SU-DHL-6 (cell line): ENCODE measurements around the gene BICC1.

Experiments used
- H2AFZ ChIP-seq: fragments of 200-600 bp; sonication (generic); 2 replicates; pipeline ENCODE4 v1.6.1; 2014; ENCODE audit warnings: low read depth, mild to moderate bottlenecking, moderate library complexity, mixed read lengths, antibody characterized with exemption, low read length; ENCODE audit not compliant: severe bottlenecking
- H3F3A ChIP-seq: fragments of 200-600 bp; shearing (Covaris generic); 2 replicates; pipeline ENCODE4 v1.6.0; 2016; ENCODE audit warnings: antibody characterized with exemption, mild to moderate bottlenecking; ENCODE audit not compliant: insufficient read depth
- H3K27ac ChIP-seq: fragments of 200-600 bp; sonication (generic); 2 replicates; pipeline ENCODE4 v1.5.1; 2016; ENCODE audit warnings: low read depth, mild to moderate bottlenecking, low read length, moderate library complexity, mixed read lengths
- H3K27me3 ChIP-seq: fragments of 200-600 bp; sonication (generic), shearing (Covaris generic); 2 replicates; pipeline ENCODE4 v1.6.0; 2014; ENCODE audit warnings: mild to moderate bottlenecking, low read length
- H3K36me3 ChIP-seq: fragments of 200-600 bp; sonication (generic); 2 replicates; pipeline ENCODE4 v1.6.1; 2014; ENCODE audit warnings: mild to moderate bottlenecking, low read length, mixed read lengths
- H3K4me2 ChIP-seq: fragments of 300-600, 200-600 bp; shearing (Covaris generic), sonication (generic); 2 replicates; pipeline ENCODE4 v1.6.0; 2014; ENCODE audit warnings: low read length, low read depth, mild to moderate bottlenecking; ENCODE audit not compliant: poor library complexity, severe bottlenecking
- H3K4me3 ChIP-seq: fragments of 200-600 bp; sonication (generic); 2 replicates; pipeline ENCODE4 v1.5.1; 2014; ENCODE audit warnings: antibody characterized with exemption, low read length, mild to moderate bottlenecking, mixed read lengths; ENCODE audit not compliant: insufficient read depth, poor library complexity, severe bottlenecking
- H3K79me2 ChIP-seq: fragments of 200-600 bp; sonication (generic); 2 replicates; pipeline ENCODE4 v1.6.1; 2014; ENCODE audit warnings: mild to moderate bottlenecking, low read length, moderate library complexity; ENCODE audit not compliant: insufficient read depth
- H3K9ac ChIP-seq: fragments of 200-600 bp; sonication (generic); 2 replicates; pipeline ENCODE4 v1.7.0; 2014; ENCODE audit warnings: mild to moderate bottlenecking, low read length
- H3K9me2 ChIP-seq: fragments of 200-600 bp; sonication (generic); replicated peaks from 2 replicates; pipeline ENCODE4 v1.6.1; 2014; ENCODE audit warnings: low read length; ENCODE audit not compliant: insufficient read depth
- H3K9me3 ChIP-seq: fragments of 200-600 bp; sonication (generic); 2 replicates; pipeline ENCODE4 v1.6.1; 2014; ENCODE audit warnings: low read length, mixed read lengths; ENCODE audit not compliant: insufficient read depth
- H4K20me1 ChIP-seq: fragments of 200-600 bp; sonication (generic); 2 replicates; pipeline ENCODE4 v1.6.1; 2014; ENCODE audit warnings: low read depth, mild to moderate bottlenecking, antibody characterized with exemption, low read length, moderate library complexity, mixed read lengths
- CTCF ChIP-seq: fragments of 200-600 bp; sonication (generic); IDR thresholded peaks from one replicate; pipeline ENCODE4 v1.5.1; 2017; ENCODE audit warnings: antibody characterized with exemption, mild to moderate bottlenecking, low read length, moderate library complexity; ENCODE audit not compliant: insufficient read depth, poor library complexity, severe bottlenecking
- EZH2phosphoT487 ChIP-seq: fragments of 200-600 bp; sonication (generic), shearing (Covaris generic); conservative IDR thresholded peaks from 2 replicates; pipeline ENCODE4 v1.6.1; 2018; ENCODE audit warnings: mild to moderate bottlenecking, antibody characterized with exemption, low read length, moderate library complexity, mixed read lengths

The BICC1 gene

GRCh38 chr10:58755340-58755610 lies 242.6 kb downstream of the BICC1 start:
- 0 out of 2 replicates have a peak, but pooled peaks cover 3% of the 10 kb centered on the region for H3K27me3 ChIP-seq
- H4K20me1 ChIP-seq: no peaks in the 10 kb centered on the region
- H3K9ac ChIP-seq: no peak overlapping the region
- H3F3A ChIP-seq: no peaks in the 10 kb centered on the region
- no peaks in the 10 kb centered on the region for H3K79me2 ChIP-seq
- no peaks in the 10 kb centered on the region for H3K9me3 ChIP-seq
- H3K27ac ChIP-seq: no peak overlapping the region
- H3K4me3 ChIP-seq: no peak overlapping the region
- H3K36me3 ChIP-seq: no peaks in the 10 kb centered on the region
- H3K9me2 ChIP-seq: no peaks in the 10 kb centered on the region
- H3K4me2 ChIP-seq: no peak overlapping the region
- TF ChIP-seq CTCF: no peak
- no peak for TF ChIP-seq EZH2phosphoT487
- H2AFZ ChIP-seq: no peak overlapping the region

- Histone ChIP-seq H3K4me3 (no peak overlapping the region), H3K4me2 (no peak overlapping the region), H3K79me2 (no peaks in the 10 kb centered on the region)
Observed at GRCh38 chr10:58755677-58756076, 243.0 kb downstream of the BICC1 start.

GRCh38 chr10:58756130-58756719 lies 243.6 kb downstream of the BICC1 start:
- H3K79me2 ChIP-seq: no peaks in the 10 kb centered on the region
- H3K9me2 ChIP-seq: no peaks in the 10 kb centered on the region
- H2AFZ ChIP-seq: no peak overlapping the region
- no peaks in the 10 kb centered on the region for H4K20me1 ChIP-seq
- no peak overlapping the region for H3K4me3 ChIP-seq
- H3K27me3 ChIP-seq: no peaks in the 10 kb centered on the region
- no peak overlapping the region for H3K4me2 ChIP-seq
- no peak for TF ChIP-seq EZH2phosphoT487
- no peak for TF ChIP-seq CTCF
- no peak overlapping the region for H3K9ac ChIP-seq
- no peaks in the 10 kb centered on the region for H3K9me3 ChIP-seq
- H3K27ac ChIP-seq: no peak overlapping the region
- no peaks in the 10 kb centered on the region for H3K36me3 ChIP-seq
- H3F3A ChIP-seq: no peaks in the 10 kb centered on the region

More at GRCh38 chr10:58755677-58756076, 243.0 kb downstream of the BICC1 start:
- Histone ChIP-seq H3K9me2 (no peaks in the 10 kb centered on the region), H3K27ac (no peak overlapping the region), H3K36me3 (no peaks in the 10 kb centered on the region), H4K20me1 (no peaks in the 10 kb centered on the region), H3K9ac (no peak overlapping the region), H2AFZ (no peak overlapping the region), H3F3A (no peaks in the 10 kb centered on the region), H3K9me3 (no peaks in the 10 kb centered on the region), H3K27me3 (0 out of 2 replicates have a peak, but pooled peaks cover 3% of the 10 kb centered on the region)
- TF ChIP-seq CTCF: no peak
- TF ChIP-seq EZH2phosphoT487: no peak
